Measurements from ENCODE around the gene MASP1. TPM values are rescaled to one million over a fixed set of nuclear protein-coding genes. Genes with fewer than 3 reads are reported as not detected.

MASP1 gene
- total RNA-seq, 2 donors from 2014 or later = 13.9 to 21.1 TPM

DNA sequence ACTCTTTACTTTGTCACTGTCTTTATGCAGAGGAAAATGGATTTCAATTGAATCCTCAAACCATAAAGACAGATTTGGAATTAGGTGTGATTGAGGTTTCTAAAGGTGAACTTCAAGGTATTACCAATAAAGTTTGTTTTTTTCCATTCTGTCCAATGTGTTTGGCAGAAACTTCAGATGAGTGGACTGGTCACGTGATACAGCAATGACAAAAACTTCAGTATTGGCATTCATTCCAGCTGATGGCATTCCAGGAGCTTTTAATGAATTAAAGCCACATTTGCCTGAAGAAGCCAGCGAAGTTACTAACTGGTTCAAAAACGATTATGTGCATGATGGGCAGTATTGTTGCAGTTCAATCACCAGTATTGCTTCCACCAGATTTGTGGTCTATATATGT is 4.5 kb upstream of the MASP1 start:
- intact Hi-C loops (cut with DNase I) = no loop called here
- DNase-seq (ENCODE audit: low spot score) = no peak

DNA sequence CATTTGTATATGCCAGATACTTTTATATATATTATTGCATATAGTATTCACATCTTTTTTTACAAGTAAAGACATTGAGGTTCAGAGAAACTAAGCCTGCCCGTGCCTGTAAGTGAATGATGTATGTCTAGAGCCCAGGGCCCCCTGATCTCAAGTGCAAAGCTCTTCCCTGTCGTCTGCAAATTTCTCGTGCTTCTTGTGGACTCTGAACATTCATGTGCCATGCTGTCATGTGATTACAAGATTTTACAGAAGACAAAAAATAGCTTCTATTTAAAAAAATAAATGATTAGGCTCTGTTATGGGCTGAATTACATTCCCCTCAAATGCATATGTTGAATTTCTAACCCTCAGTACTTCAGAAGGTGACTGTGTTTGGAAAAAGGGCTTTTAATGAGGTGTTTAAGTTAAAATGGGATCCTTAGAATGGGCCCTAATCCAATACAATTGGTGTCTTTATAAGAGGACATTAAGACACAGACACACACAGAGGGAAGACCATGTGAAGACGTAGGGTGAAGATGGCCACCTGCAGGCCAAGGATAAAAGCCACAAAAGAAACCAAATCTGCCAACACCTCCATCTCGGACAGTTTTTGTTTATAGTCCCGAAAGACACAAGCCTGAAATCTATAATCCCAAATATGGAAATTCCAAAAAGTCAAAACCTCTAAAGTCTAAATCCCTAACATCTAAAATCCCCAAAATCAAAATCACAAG is 3.9 kb upstream of the MASP1 start:
- intact Hi-C loops (cut with DNase I) = no loop called here
- no peak for DNase-seq (ENCODE audit: low spot score)

DNA sequence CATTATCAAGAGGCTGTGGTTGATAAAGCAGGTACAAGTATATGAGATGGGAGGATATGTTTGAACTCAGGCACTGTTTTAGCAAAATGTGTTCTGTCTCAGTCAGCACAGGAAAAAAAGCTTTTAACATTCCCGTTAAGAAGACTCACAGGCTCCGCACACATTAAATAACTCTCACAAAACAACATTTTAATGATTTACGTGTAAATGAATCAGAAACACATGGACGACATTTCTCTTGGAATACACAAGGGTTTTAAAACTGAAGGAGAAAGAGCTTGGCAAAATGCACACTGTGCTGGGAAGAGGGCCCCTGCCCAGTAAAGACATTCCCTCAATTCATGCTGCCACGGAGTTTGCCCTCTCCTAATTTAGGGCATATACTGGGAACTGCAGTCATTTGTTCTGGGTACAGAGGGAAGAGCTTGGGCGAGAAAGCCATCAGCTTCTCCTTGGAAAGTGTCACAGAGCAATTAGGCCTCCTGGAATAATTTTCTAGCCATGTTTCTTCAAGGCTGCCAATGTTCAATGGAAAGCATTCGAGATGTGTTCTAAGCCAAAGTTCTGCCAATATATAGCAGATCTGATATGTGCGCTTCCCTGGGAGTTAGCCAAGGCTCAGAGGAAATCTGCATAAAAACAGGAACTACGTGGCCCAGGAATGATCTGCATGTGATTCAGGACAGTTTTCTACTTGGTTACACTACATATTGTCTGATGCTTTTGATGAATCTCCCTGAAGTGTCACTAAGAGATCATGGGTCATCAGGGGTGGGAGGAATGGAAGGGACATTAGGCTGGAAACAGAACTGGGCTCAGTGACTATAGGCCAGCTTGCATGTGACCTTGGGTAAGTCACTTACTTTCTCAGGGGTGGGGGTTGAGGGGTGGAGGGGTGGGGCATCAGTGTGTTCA is 2.2 kb upstream of the MASP1 start:
- intact Hi-C loops (cut with DNase I) = no loop called here

GRCh38 chr3:187292631-187293515 is 1.3 kb upstream of the MASP1 start:
- no peak for DNase-seq (ENCODE audit: low spot score)
- intact Hi-C loops (cut with DNase I) = no loop called here

More for the DNA sequence above, 2.2 kb upstream of the MASP1 start:
- no peak for DNase-seq (ENCODE audit: low spot score)

DNA sequence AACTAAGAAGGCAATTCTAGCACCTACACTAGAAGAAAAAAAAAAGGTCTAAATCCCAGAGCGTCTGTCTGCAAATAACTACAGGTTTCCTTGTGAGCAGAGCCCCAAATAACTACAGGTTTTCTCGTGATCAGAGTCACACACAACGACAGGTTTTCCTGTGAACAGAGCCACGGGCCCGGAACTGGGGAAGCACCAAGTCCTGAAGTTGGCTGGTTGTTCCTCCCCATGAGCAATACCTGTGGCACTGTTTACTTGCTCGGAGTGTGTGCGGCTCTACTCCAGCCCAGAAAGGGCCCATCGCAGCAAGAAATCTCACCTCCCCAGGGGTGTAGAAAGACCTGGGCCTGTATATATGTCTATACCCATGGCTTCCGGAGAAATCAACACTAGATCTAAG is 644 bp upstream of the MASP1 start:
- intact Hi-C loops (cut with DNase I) = no loop called here
- DNase-seq (ENCODE audit: low spot score) = no peak

- no peak for DNase-seq (ENCODE audit: low spot score)
Measured at GRCh38 chr3:187291001-187291511, 481 bp downstream of the MASP1 start.

GRCh38 chr3:187290503-187290902 is 1.0 kb downstream of the MASP1 start:
- no peak for DNase-seq (ENCODE audit: low spot score)
- intact Hi-C loops (cut with DNase I) = no loop called here

More at GRCh38 chr3:187291001-187291511, 481 bp downstream of the MASP1 start:
- intact Hi-C loops (cut with DNase I) = no loop called here

DNA sequence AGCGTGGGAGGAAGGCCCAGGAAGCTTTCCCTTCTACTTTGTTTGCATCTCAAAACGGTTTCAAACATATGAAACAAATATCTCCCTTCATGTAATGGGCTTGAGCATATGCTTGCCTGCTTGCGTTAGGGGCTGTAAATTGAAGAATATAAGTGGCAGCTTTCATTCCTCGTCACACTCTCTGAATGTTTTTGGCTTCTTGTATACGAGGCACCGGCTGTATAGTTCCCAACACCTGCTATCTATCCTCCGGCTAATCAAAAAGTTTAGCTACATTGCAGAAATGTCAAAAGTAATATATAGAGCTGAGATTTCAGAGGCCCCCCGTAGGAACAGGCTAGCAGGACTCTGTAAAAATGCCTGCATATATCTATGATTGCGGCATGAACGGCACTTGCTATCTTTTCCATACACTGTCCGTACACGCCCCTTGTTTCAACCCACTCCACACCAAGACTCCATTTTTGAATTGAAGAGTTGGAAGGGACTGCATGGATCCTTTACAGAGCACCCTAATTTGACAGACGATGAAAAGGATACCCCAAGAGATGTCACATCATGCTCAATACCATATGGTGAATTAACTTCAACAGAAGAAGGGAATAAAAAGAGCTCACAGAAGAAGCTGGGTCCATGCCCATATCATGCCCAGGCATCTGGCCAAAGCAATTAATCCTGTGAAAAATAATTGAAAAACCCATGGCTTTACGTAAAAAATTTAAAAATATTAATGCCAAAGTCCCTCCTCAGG is 2.5 kb downstream of the MASP1 start:
- DNase-seq (ENCODE audit: low spot score) = no peak
- intact Hi-C loops (cut with DNase I) = no loop called here

DNA sequence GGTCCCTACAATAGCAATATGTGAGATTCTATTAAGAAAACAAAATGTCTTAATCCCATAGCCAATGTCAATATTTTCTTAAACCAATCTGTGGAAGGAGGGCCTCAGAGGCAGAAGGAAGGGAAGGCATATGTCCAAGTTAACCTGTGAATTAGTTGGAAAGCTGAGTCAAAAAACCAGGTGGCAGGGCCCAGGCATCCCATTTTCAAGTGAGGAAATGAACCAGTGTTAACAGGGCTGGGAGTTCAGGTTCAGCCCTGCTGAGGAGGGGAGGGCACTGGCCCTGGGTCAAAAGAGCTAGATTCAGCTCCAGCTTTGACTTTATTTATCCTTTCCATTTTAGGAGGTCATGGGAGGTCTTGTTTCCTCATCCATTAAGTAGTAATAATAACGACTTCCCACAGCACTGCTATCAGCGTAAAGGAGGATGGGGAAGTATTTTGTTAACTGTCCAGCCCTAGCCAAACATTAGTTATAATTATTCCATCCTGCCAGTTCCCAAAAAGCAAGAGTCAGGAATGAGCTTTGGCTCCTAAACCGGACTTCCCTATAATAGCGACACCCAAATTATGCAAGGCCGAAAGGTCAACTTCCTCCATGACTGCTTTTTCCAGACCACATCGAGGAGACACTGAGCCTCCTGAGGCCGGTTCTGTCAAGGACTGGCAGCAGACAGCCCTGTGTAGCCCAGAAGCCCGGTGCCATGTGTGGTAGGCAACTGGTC is 3.2 kb downstream of the MASP1 start:
- intact Hi-C loops (cut with DNase I) = no loop called here
- peak; percentile 88 for DNase-seq (ENCODE audit: low spot score)

DNA sequence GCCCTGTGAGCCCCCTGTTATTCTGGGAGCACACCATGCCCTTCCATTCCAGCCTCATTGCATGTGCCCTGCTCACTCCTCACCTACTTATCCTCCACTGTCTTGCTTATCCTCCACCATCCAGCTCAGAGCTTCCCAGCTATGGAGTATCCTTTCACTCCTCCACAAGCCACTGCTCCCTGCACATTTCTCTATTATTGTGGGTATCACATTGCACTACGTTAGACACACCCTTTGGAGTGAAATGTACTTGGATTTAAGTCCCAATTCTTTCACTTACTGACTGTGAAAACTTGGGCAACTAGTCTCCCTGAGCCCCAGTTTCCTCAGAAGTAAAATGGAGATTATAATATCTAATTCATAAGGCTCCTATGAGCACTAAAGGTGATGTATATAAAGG is 4.3 kb downstream of the MASP1 start:
- intact Hi-C loops (cut with DNase I) = no loop called here
- DNase-seq (ENCODE audit: low spot score) = no peak

DNA sequence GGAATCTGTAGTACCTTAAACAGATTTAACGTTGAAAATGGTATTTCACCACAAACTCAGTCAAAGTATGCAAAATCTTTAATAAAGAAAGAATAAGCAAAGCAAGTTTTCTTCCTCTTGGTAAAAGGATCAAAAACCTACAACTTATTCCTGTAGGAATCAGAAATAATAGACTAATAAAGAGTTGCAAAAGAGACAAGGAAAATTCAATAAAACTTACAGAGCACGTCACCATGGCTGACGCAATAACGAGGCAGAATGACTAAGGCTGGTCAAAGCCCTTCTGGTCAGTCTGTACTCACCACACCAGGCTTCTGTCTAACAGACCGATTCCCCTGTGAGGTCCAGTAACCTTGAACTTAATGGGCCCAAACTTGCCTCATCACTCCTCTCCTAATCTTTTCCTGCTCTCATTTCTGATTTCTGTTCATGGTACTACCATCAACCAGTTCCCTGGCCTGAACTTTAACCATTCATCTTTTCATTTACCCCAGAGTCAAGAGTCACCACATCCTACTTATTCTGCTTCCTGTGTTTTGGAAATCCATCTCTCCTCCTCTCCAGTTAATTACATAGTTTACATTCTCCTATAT is 5.0 kb downstream of the MASP1 start:
- intact Hi-C loops (cut with DNase I) = no loop called here
- DNase-seq (ENCODE audit: low spot score) = no peak

GRCh38 chr3:187281191-187281714 is 10.3 kb downstream of the MASP1 start:
- no peak for DNase-seq (ENCODE audit: low spot score)
- intact Hi-C loops (cut with DNase I) = loop anchor here in 1 of 2 donors (5.0 kb wide), 1 partner anchor 39 kb away; no protein-coding TSS in a partner anchor

DNA sequence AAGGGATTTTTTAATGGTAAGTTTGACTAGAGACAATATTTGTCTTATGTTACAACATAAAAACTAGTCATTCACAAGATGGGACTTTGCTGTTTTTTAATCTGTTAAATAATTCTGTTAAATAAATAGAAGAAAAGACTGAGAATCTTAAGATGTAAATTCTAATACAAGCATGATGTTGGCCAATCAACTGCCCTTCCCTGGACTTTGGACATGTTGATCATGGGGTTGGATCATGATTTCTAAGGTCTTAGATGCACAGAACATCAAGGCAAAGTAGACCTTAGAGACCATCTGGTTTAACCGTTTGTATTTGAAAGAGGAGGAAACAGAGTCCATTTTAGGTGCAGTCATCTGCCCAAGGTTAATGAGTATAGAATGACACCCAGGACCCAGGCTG is 10.9 kb downstream of the MASP1 start:
- intact Hi-C loops (cut with DNase I) = loop anchor here in 1 of 2 donors (5.0 kb wide), 1 partner anchor 38 kb away; no protein-coding TSS in a partner anchor
- no peak for DNase-seq (ENCODE audit: low spot score)

DNA sequence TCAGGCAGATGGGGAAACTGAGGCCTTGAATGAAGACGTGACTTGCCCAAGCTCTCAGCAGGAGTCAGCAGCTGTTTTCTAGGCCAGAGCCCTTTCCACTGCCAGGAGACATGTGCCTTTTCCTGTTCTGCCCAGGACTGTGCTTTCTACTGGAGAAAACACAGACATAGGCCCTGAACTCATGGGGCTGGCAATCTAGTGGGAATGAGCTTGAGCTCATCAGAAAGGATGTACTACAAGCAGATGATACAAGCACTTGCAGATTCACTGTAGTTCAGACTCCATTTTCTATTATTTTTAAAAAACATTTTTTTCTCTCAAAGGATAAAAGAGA is 14.4 kb downstream of the MASP1 start:
- intact Hi-C loops (cut with DNase I) = no loop called here
- no peak for DNase-seq (ENCODE audit: low spot score)

DNA sequence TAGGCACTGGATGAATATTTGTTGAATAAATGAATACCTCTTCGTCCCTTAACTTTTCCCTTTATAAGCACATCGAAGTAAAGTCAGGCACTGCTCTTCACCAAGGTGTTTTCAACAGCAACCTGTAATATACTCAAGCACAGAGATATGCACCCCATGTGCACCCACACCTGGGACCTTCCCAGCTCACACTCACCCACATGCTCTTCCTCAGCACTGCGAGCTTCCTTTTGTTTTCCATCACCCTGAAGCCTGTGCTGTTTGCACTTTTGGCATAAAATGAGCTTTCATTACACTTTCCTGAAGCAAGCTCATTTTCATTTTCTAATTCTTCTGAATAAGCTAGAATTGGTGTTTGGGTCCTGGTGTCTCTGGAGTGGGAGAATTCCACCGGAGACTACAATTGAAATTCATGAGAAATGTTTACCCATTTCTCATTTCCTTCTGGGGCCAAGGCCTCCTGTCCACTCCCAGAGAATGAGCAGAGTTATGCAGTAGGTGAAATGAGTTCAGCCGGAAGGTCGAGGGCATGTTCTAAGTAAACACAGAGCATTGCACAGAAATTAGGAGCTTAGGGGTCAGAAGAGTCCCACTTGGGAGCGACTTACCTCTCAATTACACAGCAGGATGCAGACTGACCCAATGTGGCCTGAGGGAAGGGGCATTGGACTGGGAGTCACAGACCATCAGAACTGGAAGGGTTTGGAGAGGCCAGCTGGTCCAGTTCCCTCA is 15.0 kb downstream of the MASP1 start:
- intact Hi-C loops (cut with DNase I) = no loop called here

GRCh38 chr3:187274977-187275338 is 16.6 kb downstream of the MASP1 start:
- DNase-seq (ENCODE audit: low spot score) = no peak
- intact Hi-C loops (cut with DNase I) = loop anchor here in 1 of 2 donors (5.0 kb wide), 1 partner anchor 1048 kb away; no protein-coding TSS in a partner anchor

More for the DNA sequence above, 15.0 kb downstream of the MASP1 start:
- DNase-seq (ENCODE audit: low spot score) = no peak

All from posterior vena cava (tissue), 2 donors.